Body of pancreas (tissue), 4 donors: ENCODE results near the gene PIAS2. TPM values are rescaled to one million over a fixed set of nuclear protein-coding genes. Genes with fewer than 3 reads are reported as not detected.
"Not testable (repeated sequence)": the region's sequence is repeated elsewhere in the genome, so short reads cannot be mapped to it uniquely, and the experiment has no call there.

ENCODE experiments used
- ATAC-seq: fragments of 150-250 bp; one replicate; pipeline ENCODE4 v1.9.1; 2016
- DNase-seq, 4 donors: peaks; one replicate each; pipeline ENCODE4 v3.0.0-alpha.2; 2019
- H3K27ac ChIP-seq, 4 donors: fragments of 200-600 bp; sonication (generic); 1 replicate in 3 of 4; 2 replicates in 1 of 4; pipeline versions ENCODE4 v1.5.1 to v1.6.1; 2016 to 2019; ENCODE audit warnings: mild to moderate bottlenecking in 1 of 4, mixed read lengths in 1 of 4, moderate library complexity in 1 of 4
- H3K27me3 ChIP-seq, 2 donors: fragments of 200-600 bp; sonication (generic); one replicate each; pipeline ENCODE4 v1.6.0; 2016; ENCODE audit warnings: mild to moderate bottlenecking in 1 of 2
- H3K36me3 ChIP-seq, 2 donors: fragments of 200-600 bp; sonication (generic); replicated peaks in 1 of 2; 2 replicates each; pipeline ENCODE4 v1.5.1; 2016; ENCODE audit warnings: low read depth in 2 of 2; ENCODE audit not compliant: insufficient read depth in 1 of 2
- H3K4me1 ChIP-seq: fragments of 200-600 bp; sonication (generic); one replicate; pipeline ENCODE4 v1.6.0; 2016
- H3K4me3 ChIP-seq, 2 donors: fragments of 200-600 bp; sonication (generic); 1 replicate in 1 of 2; 2 replicates in 1 of 2; pipeline ENCODE4 v1.5.1; 2016 to 2019
- H3K9me3 ChIP-seq, 3 donors: fragments of 200-600 bp; sonication (generic); 1 replicate in 2 of 3; 2 replicates in 1 of 3; pipeline ENCODE4 v1.5.1; 2016
- POLR2A ChIP-seq, 3 donors: fragments of 450-650 bp; IDR thresholded peaks; one replicate each; pipeline ENCODE4 v1.6.1; 2016; ENCODE audit warnings: antibody characterized with exemption in 3 of 3, mild to moderate bottlenecking in 2 of 3
- WGBS, 2 donors: methylation state at CpG; one replicate each; pipeline ENCODE4 v1.1.5; 2017; 5-methylcytosine and 5-hydroxymethylcytosine counted together
- intact Hi-C: fragments of 100-400 bp; cut with DNase I; formaldehyde crosslinking; loops from one replicate; pipeline ENCODE4 v1.15.1; 2023
- total RNA-seq, 2 donors: library from RNA; depleted of rRNA; stranded (reverse); fragments of >200 nt; gene quantifications; one replicate each; pipeline ENCODE4 v1.1.0, GENCODE V29; 2016
- TF ChIP-seq, protein P1 (sequence below), 7 experiments: fragments of 450-650 bp in 4 of 7; fragments of 200-600 bp in 3 of 7; sonication (generic) in 3 of 7; IDR thresholded peaks; one replicate each; pipeline ENCODE4 v1.5.1; 2016 to 2019; ENCODE audit warnings: antibody characterized with exemption in 7 of 7

PIAS2 gene
- total RNA-seq, 2 donors from 2014 or later, result 12.5 to 15.6 TPM

DNA sequence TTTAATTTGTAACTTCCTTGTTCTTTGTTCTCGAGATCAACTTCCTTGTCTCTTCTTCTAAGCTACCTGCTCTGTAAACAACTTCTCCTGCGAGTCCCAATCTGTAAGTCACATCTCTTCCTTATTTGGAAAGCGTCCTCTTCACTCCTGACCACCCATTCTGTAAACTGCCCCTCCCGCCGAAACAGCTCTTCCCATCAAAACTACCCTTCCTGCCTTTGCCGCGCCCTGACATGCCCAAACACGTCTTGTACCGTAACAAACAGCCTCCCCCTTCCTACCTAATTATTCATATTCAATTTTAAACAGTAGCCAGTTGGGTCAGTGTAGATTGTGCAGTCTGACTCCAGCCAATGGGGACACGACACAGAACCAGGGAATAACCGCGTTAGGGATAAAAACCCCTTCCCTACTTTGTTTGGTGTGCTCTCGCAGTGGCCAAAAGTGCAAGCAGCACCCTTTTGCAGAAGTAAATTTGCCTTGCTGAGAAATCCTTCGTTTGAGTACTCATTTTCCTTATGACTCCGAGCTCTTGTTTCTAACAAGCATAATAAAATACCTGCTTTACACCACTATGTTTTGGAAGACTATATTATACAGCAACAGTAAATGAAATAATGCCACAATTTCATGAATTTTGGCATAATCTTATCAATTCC lies 39.8 kb downstream of the PIAS2 start:
- WGBS, 2 donors, result 90 to 94% methylated on average over 15 of the region's 15 CpGs
- Histone ChIP-seq H3K4me3 (no peak overlapping the region), H3K36me3 (no peaks in the 10 kb centered on the region), H3K4me1 (no peaks in the 10 kb centered on the region), H3K9me3 (no peaks in the 10 kb centered on the region), H3K27ac (no peak overlapping the region), H3K27me3 (no peaks in the 10 kb centered on the region)
- ATAC-seq (no peak), DNase-seq (no peak)
- no peak for TF ChIP-seq POLR2A (IDR thresholded peaks at IDR 0.05)
- TF ChIP-seq, protein P1, sequence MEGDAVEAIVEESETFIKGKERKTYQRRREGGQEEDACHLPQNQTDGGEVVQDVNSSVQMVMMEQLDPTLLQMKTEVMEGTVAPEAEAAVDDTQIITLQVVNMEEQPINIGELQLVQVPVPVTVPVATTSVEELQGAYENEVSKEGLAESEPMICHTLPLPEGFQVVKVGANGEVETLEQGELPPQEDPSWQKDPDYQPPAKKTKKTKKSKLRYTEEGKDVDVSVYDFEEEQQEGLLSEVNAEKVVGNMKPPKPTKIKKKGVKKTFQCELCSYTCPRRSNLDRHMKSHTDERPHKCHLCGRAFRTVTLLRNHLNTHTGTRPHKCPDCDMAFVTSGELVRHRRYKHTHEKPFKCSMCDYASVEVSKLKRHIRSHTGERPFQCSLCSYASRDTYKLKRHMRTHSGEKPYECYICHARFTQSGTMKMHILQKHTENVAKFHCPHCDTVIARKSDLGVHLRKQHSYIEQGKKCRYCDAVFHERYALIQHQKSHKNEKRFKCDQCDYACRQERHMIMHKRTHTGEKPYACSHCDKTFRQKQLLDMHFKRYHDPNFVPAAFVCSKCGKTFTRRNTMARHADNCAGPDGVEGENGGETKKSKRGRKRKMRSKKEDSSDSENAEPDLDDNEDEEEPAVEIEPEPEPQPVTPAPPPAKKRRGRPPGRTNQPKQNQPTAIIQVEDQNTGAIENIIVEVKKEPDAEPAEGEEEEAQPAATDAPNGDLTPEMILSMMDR (IDR thresholded peaks at IDR 0.05), result no peak
- intact Hi-C loops, result no loop called here

DNA sequence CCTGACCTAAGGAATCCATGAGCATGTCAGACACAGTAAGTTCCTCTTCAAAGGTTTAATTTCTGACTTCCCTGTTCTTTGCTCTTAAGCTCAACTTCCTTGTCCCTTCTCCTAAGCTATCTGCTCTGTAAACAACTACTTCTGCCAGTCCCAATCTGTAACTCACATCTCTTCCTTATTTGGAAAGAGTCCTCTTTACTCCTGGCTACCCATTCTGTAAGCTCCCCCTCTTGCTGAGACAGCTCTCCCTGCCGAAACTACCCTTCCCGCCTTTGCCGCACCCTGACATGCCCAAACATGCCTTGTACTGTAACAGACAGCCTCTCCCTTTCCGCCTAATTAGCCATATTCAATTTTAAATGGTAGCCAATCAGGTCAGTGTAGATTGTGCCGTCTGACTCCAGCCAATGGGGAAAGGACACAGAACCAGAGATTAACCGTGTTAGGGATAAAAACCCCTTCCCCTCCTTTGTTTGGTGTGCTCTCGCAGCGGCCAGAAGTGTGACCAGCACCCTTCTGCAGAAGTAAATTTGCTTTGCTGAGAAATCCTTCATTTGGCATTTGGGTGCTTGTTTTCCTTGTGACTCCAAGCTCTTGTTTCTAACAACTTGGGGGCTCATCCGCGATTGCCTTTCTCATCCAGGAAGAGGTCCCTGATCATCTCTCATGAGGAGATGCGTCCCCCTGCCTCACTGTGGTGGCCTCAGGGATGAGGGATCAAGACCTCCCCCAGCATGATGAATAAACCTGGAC lies 49.0 kb downstream of the PIAS2 start:
- 90 to 97% methylated on average over 11 of the region's 11 CpGs for WGBS, 2 donors
- peaks cover 0 to 12% (median 0%) of the 10 kb centered on the region in 3 donors for H3K9me3 ChIP-seq
- H3K27me3 ChIP-seq, result no peaks in the 10 kb centered on the region
- no peaks in the 10 kb centered on the region for H3K4me1 ChIP-seq
- no peak overlapping the region for H3K4me3 ChIP-seq
- intact Hi-C loops, result no loop called here
- no peak for TF ChIP-seq POLR2A (IDR thresholded peaks at IDR 0.05)
- TF ChIP-seq, protein P1 (IDR thresholded peaks at IDR 0.05), result no peak
- no peak overlapping the region for H3K27ac ChIP-seq
- DNase-seq (no peak), ATAC-seq (no peak)
- H3K36me3 ChIP-seq, result no peaks in the 10 kb centered on the region

DNA sequence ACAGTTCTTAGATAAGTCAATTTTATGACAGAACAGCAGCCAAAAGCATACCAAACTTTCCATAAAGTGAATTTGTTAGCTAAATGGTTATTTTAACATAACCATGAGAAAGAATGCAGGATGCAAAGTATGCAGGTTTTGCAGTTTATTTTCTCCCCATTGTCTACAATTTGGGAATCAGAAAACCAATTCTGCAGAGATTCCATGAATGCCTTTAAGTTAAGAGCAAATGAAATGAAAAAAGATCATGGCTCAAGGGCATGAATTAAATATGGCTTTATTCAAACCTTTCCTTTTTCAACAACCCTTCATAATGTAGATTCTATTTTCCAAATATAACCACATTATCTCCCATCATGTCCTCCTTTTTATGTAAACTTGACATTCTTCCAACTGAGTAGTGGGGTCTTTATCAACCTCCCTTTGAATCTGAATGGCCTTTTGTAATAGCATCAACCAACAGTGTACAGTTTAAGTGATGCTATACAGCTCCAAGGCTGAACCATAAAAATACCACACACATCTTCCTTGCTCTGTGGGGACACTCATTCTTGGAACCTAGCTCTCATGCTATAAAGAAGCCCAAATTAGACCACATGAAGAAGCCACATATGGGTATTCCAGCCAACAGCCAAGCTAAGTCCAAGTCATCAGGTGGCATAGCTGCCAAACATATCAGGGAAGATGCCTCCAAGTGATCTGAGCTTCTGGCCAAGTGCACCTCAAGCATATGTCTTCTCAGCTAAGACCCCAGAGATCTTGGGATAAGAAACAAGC lies 49.8 kb downstream of the PIAS2 start:
- H3K9me3 ChIP-seq, result peaks cover 0 to 12% (median 0%) of the 10 kb centered on the region in 3 donors
- no peak for ATAC-seq
- no peaks in the 10 kb centered on the region for H3K36me3 ChIP-seq
- TF ChIP-seq, protein P1 (IDR thresholded peaks at IDR 0.05), result no peak
- no peak for TF ChIP-seq POLR2A (IDR thresholded peaks at IDR 0.05)
- no peaks in the 10 kb centered on the region for H3K4me1 ChIP-seq
- H3K27ac ChIP-seq, result no peak overlapping the region
- intact Hi-C loops, result no loop called here
- H3K4me3 ChIP-seq, result no peak overlapping the region
- H3K27me3 ChIP-seq, result no peaks in the 10 kb centered on the region
- no peak for DNase-seq

DNA sequence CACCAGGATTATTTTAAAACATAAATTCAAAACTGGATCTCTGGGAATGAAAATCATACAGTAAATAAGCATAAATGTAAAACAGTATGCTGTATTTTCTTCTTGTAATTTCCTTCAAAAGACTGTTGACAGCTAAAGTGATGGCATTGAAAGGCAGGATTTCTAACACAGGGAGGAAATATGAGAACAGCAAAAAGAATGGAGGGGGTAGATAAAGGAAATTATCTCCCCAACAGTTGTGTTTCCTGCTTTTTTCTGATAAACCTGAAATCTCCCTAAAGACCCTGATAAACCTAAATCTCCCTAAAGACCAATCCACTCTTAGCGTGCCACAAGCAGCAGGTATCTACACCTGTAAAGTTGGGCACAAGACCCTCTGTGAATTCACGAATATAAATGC lies 50.8 kb downstream of the PIAS2 start:
- no peak overlapping the region for H3K4me3 ChIP-seq
- H3K27ac ChIP-seq, result no peak overlapping the region
- no peaks in the 10 kb centered on the region for H3K36me3 ChIP-seq
- no peaks in the 10 kb centered on the region for H3K27me3 ChIP-seq
- H3K9me3 ChIP-seq, result peaks cover 0 to 12% (median 0%) of the 10 kb centered on the region in 3 donors
- no peak for TF ChIP-seq POLR2A (IDR thresholded peaks at IDR 0.05)
- TF ChIP-seq, protein P1 (IDR thresholded peaks at IDR 0.05), result no peak
- intact Hi-C loops, result no loop called here
- no peak for ATAC-seq
- 84 to 89% methylated on average over 2 of the region's 2 CpGs for WGBS, 2 donors
- no peaks in the 10 kb centered on the region for H3K4me1 ChIP-seq
- no peak for DNase-seq

DNA sequence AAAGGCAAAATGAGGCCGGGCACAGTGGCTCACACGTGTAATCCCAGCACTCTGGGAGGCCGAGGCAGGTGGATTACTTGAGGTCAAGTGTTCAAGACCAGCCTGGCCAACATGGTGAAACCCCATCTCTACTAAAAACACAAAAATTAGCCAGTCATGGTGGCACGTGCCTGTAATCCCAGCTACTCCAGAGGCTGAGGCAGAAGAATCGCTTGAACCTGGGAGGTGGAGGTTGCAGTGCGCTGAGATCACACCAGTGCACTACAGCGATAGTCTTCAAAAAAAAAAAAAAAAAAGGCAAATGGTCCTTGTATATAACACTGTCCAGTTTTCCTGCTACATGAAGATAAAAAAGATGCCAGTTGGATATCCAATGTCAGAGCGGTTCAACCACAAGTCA lies 52.1 kb downstream of the PIAS2 start:
- H3K4me3 ChIP-seq, H3K27ac ChIP-seq, H3K4me1 ChIP-seq, H3K27me3 ChIP-seq, ATAC-seq, H3K36me3 ChIP-seq, intact Hi-C loops, DNase-seq: not testable (repeated sequence)
- 95 to 97% methylated on average over 8 of the region's 8 CpGs for WGBS, 2 donors
- peaks cover 0 to 12% (median 0%) of the 10 kb centered on the region in 3 donors for H3K9me3 ChIP-seq
